ENCODE data around the gene MRI1.
"Not testable (repeated sequence)": the region's sequence is repeated elsewhere in the genome, so short reads cannot be mapped to it uniquely, and the experiment has no call there.

MRI1 gene

DNA sequence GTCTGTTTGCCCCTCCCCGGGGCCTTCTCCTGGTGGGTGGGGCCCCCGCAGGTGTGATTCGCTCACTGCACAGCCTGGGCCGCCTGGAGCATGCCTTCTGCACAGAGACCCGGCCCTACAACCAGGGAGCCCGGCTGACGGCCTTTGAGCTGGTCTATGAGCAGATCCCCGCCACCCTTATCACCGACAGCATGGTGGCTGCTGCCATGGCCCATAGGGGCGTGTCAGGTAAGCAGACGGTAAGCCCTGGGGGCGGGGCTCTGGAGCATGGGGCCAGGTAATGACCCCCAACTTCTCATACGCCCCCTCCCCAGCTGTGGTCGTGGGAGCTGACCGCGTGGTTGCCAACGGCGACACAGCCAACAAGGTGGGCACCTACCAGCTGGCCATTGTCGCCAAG is 4.2 kb downstream of the MRI1 start:
- Mint-ChIP-seq H3K36me3 (ENCODE audit: low read depth) (peaks cover 21% of the 10 kb centered on the region), H3K9me3 (no peaks in the 10 kb centered on the region), H3K4me1 (peaks cover 8% of the 10 kb centered on the region), H3K4me3 (no peak overlapping the region), H3K27ac (no peak overlapping the region), H3K27me3 (ENCODE audit: low read depth, poor library complexity) (peaks cover 3% of the 10 kb centered on the region)
- DNase-seq, result no peak
- TF ChIP-seq CTCF (IDR thresholded peaks at IDR 0.05), result no peak

DNA sequence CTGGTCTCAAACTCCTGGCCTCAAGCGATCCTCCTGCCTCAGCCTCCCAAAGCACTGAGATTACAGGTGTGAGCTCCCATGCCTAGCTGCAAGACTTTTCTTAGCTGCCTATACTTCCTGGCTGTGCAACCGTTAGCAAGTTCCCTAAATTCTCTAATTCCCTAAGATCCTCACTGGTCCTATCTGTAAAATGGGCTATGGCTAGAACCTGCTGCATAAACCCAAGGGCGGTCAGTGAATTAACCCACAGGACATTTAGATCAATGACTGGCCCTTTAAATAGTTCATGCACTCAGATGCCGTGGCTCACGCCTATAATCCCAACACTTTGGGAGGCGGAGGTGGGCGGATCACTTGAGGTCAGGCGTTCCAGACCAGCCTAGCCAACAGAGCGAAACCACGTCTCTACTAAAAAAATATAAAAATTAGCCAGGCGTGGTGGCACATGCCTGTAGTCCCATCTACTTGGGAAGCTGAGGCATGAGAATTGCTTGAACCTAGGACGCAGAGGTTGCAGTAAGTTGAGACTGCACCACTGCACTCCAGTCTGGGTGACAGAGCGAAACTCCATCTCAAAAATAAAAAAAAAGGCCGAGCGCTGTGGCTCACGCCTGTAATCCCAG is 5.8 kb downstream of the MRI1 start:
- no peak for DNase-seq
- H3K27me3 Mint-ChIP-seq (ENCODE audit: low read depth, poor library complexity), result peaks cover 3% of the 10 kb centered on the region
- H3K4me3 Mint-ChIP-seq, result no peak overlapping the region
- H3K27ac Mint-ChIP-seq, result no peak overlapping the region
- peaks cover 15% of the 10 kb centered on the region for H3K36me3 Mint-ChIP-seq (ENCODE audit: low read depth)
- H3K9me3 Mint-ChIP-seq, result no peaks in the 10 kb centered on the region
- peaks cover 15% of the 10 kb centered on the region for H3K4me1 Mint-ChIP-seq
- no peak for TF ChIP-seq CTCF (IDR thresholded peaks at IDR 0.05)

DNA sequence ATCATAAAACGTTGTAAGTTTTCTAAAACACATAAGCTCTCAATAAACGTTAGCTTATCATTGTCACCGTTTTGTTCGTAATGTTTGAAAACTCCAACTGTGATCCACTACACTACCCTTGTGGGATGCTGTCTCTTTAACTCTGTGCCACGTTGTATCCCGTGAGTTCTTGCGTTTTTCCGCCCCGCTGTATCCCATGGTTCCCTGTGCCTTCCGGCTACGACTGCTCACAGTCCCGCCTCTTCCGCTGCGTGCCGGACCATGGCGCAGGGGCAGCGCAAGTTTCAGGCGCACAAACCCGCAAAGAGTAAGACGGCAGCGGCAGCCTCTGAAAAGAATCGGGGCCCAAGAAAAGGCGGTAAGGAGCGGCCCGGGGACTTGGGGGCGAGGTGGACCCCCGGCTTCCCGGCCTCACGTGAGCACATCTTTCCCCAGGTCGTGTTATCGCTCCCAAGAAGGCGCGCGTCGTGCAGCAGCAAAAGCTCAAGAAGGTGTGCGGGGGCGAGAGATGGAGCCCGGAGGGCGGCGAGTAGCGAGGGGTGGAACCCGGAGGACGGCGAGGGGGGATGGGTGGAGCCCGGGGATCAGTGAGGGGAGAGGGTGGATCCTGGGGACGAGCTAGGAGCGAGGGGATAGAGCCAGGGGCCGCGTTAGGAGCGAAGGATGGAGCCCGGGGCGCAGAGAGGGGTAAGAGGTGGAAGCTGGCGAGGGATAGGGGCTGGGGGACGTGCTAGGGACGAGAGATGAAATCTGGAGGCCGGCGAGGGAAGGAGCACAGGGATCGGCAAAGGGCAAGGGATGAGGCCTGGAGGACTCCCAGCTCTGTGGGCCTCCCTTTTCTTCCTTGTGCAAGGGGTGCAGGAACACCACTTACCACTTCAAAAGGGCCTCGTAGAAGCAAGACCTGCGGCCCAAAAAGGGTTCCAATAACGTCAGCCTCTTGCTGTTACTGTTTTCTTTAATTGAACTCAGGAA is 10.2 kb downstream of the MRI1 start, which contains the start of gene C19orf53:
Gene C19orf53 (plus strand): TSS at position 240 of the 975 bp plus-strand sequence. CDS start 22 bp downstream, at position 262.
- no peaks in the 10 kb centered on the region for H3K27me3 Mint-ChIP-seq (ENCODE audit: low read depth, poor library complexity)
- H3K9me3 Mint-ChIP-seq, result peaks cover 3% of the 10 kb centered on the region
- TF ChIP-seq CTCF (IDR thresholded peaks at IDR 0.05), result no peak
- H3K4me1 Mint-ChIP-seq, result peaks cover 26% of the 10 kb centered on the region
- peak; percentile 88 for DNase-seq
- peak within 1 kb of the TSS; percentile 99 for H3K27ac Mint-ChIP-seq
- H3K4me3 Mint-ChIP-seq, result peak within 1 kb of the TSS; percentile 97
- peaks cover 38% of the 10 kb centered on the region for H3K36me3 Mint-ChIP-seq (ENCODE audit: low read depth)

DNA sequence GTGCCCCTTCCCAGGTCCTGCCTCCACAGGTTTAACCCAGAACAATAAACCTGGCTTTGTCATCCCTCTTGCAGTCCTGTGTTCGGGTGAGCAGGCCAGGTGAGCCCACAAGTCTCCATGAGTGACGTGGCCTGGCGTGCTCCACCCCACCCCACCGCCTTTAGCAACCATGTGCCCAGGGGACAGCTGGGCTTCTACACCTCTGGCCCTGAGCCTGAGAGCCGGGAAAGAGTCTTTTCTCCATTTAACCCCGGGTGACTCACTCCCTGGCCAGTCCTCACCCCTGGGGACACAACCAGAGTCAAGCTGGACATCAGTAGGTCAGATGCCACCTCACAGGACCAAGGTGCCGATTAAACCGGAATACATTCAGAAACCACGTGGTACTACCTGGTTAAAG is 14.1 kb downstream of the MRI1 start:
- Mint-ChIP-seq H3K36me3 (ENCODE audit: low read depth) (peaks cover 33% of the 10 kb centered on the region), H3K9me3 (peaks cover 3% of the 10 kb centered on the region), H3K4me3 (no peak overlapping the region), H3K27ac (no peak overlapping the region), H3K27me3 (ENCODE audit: low read depth, poor library complexity) (no peaks in the 10 kb centered on the region), H3K4me1 (peaks cover 44% of the 10 kb centered on the region)
- DNase-seq, result no peak
- TF ChIP-seq CTCF (IDR thresholded peaks at IDR 0.05), result no peak

DNA sequence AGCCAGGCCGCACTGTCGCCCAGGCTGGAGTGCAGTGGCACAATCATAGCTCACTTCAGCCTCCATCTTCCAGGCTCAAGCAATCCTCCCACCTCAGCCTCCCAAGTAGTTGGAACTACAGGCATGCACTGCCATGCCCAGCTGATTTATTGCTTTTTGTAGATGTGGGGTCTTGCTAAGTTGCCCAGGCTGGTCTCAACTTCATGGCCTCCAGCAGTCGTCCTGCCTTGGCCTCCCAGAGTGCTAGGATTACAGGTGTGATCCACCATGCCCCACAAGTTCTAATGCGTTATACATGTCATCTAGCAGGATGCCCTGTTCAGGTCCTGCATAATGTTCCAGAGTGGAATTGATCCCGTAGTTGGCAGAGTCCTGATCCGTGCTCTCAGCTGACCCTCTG is 14.5 kb downstream of the MRI1 start:
- H3K27me3 Mint-ChIP-seq (ENCODE audit: low read depth, poor library complexity), result no peaks in the 10 kb centered on the region
- H3K4me1 Mint-ChIP-seq, result peaks cover 45% of the 10 kb centered on the region
- no peak overlapping the region for H3K27ac Mint-ChIP-seq
- TF ChIP-seq CTCF (IDR thresholded peaks at IDR 0.05), result no peak
- peaks cover 3% of the 10 kb centered on the region for H3K9me3 Mint-ChIP-seq
- DNase-seq, result no peak
- peaks cover 33% of the 10 kb centered on the region for H3K36me3 Mint-ChIP-seq (ENCODE audit: low read depth)
- no peak overlapping the region for H3K4me3 Mint-ChIP-seq

- Mint-ChIP-seq H3K36me3 (ENCODE audit: low read depth) (peaks cover 33% of the 10 kb centered on the region), H3K4me1 (peaks cover 42% of the 10 kb centered on the region)
- DNase-seq; H3K9me3 Mint-ChIP-seq; H3K27ac Mint-ChIP-seq; H3K4me3 Mint-ChIP-seq; H3K27me3 Mint-ChIP-seq (ENCODE audit: low read depth, poor library complexity): not testable (repeated sequence)
These were observed 15.5 kb downstream of the MRI1 start for GRCh38 chr19:13779794-13780193.

Measured in nephron progenitor cell (in vitro differentiated cells).